A549 treated with AZD9567 at 1 μM for 4 hours (cell line): ENCODE results near the gene MSI2. TPM values are rescaled to one million over a fixed set of nuclear protein-coding genes. Genes with fewer than 3 reads are reported as not detected.

Experiments used
- total RNA-seq: library from RNA; stranded (reverse); fragments of 200-300 nt; extraction: Qiagen RNA extraction; gene quantifications from 5 replicates; pipeline ENCODE4 v1.2.3, GENCODE V29; 2022; ENCODE audit not compliant: insufficient read depth

The MSI2 gene
- 35.0 to 44.0 TPM (median 42.5 TPM) in 5 replicates for total RNA-seq

GRCh38 chr17:57255776-57256681 is at the start of gene MSI2:
TSS of gene MSI2 (plus strand) at chr17:57256523. CDS start at chr17:57256743, 220 bp downstream.

Other genes with a start within 250 kb of the MSI2 start
- 50.7 to 69.3 TPM (median 56.4 TPM) in 5 replicates for gene AKAP1, start 171.3 kb upstream of the MSI2 start, total RNA-seq